ENCODE results near the gene CORO7. TPM values are rescaled to one million over a fixed set of nuclear protein-coding genes. Genes with fewer than 3 reads are reported as not detected.

Gene CORO7
- total RNA-seq, 4 donors from 2014 or later = 46.8 to 330 (median 58.1) TPM

DNA sequence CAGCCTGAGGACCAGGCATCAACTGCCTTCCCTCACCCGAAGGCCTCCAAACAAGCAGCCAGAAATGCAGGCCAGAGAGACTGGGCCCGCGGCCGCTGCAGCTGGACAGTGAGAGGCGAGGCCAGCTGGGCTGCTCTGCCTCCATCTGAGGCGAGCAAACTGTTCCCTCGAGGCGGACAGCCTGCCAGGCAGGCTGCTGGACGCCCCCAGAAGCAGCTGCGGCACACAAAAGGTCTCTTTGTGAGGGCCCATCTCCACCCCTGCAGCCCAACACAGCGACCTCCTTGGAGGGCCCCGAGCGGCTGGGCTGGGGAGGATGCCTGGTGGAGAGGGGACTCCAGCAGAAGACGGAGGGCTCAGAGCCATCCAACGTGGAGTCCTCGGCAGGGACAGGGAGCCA lies 4.7 kb downstream of the CORO7 start:
- in situ Hi-C loops (cut with MboI; ENCODE audit: low pct_ligation_motif_present in 1 of 4, low pct_unique_long_range_greater_than_20kb in 1 of 4, low sequenced_read_pairs in 3 of 4) = loop anchor here in 1 of 4 donors (10.0 kb wide), 1 partner anchor 57 kb away; the partner anchor contains the start of gene PAM16
- WGBS, 2 donors (ENCODE audit: low coverage in 1 of 2) = 87% methylated on average over 12 of the region's 16 CpGs; no CpG with 5 or more reads in 1 of the 2 donors
- TF ChIP-seq POLR2AphosphoS5 (IDR thresholded peaks at IDR 0.05) = no peak
- TF ChIP-seq, protein P1, sequence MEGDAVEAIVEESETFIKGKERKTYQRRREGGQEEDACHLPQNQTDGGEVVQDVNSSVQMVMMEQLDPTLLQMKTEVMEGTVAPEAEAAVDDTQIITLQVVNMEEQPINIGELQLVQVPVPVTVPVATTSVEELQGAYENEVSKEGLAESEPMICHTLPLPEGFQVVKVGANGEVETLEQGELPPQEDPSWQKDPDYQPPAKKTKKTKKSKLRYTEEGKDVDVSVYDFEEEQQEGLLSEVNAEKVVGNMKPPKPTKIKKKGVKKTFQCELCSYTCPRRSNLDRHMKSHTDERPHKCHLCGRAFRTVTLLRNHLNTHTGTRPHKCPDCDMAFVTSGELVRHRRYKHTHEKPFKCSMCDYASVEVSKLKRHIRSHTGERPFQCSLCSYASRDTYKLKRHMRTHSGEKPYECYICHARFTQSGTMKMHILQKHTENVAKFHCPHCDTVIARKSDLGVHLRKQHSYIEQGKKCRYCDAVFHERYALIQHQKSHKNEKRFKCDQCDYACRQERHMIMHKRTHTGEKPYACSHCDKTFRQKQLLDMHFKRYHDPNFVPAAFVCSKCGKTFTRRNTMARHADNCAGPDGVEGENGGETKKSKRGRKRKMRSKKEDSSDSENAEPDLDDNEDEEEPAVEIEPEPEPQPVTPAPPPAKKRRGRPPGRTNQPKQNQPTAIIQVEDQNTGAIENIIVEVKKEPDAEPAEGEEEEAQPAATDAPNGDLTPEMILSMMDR (IDR thresholded peaks at IDR 0.05) = no peak
- no peak for TF ChIP-seq POLR2A (IDR thresholded peaks at IDR 0.05)
- TF ChIP-seq EP300 (IDR thresholded peaks at IDR 0.05; ENCODE audit: low read depth) = no peak
- intact Hi-C loops (cut with DNase I; ENCODE audit: low total_unique reads) = no loop called here
- Histone ChIP-seq H3K36me3 (peaks cover 0 to 6% (median 0%) of the 10 kb centered on the region in 4 donors), H3K4me1 (peaks cover 13 to 38% (median 21%) of the 10 kb centered on the region in 4 donors), H3K27ac (peak overlapping the region; percentile 50 to 66 (median 60)), H3K9me3 (no peaks in the 10 kb centered on the region), H3K4me3 (no peak overlapping the region), H3K27me3 (no peaks in the 10 kb centered on the region)
- no peak for DNase-seq

DNA sequence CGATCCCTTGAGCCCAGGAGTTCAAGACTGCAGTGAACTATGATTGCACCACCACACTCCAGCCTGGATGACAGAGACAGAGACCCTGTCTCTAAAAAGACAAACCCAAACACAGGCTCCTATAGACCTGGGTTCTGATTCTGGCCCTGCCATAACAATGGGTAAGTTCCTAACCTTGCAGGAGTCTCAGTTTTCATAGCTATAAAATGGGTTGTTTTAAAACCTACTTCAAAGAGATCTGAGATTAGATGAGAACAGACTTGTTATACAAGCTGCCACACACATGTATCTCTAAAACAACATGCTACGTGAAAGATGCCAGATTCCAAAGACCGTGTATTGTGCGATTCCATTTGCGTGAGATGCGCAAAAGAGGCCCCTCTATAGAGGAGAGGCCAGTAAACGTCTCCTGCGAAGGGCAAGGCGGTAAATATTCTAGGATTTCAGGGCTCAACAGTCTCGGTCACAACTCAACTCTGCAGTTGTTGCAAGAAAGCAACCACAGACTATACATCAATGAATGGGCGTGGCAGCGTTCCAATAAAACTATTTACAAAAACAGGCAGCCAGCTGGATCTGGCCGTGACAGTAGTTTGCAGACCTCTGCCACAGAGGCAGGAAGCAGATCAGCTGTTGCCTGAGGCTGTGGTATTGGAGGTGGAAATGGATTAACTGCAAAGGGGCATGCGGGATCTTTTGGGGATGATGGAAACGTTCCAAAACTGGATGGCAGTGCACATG lies 5.9 kb downstream of the CORO7 start:
- H3K36me3 ChIP-seq = peaks cover 0 to 7% (median 3%) of the 10 kb centered on the region in 4 donors
- no peak for TF ChIP-seq POLR2A (IDR thresholded peaks at IDR 0.05)
- TF ChIP-seq POLR2AphosphoS5 (IDR thresholded peaks at IDR 0.05) = peak; percentile 29 to 62 (median 55)
- peak; percentile 57 for DNase-seq
- H3K27ac ChIP-seq = peak overlapping the region; percentile 50 to 66 (median 60)
- H3K9me3 ChIP-seq = no peaks in the 10 kb centered on the region
- in situ Hi-C loops (cut with MboI; ENCODE audit: low pct_ligation_motif_present in 1 of 4, low pct_unique_long_range_greater_than_20kb in 1 of 4, low sequenced_read_pairs in 3 of 4) (loop anchor here in 1 of 4 donors (10.0 kb wide), 1 partner anchor 56 kb away; the partner anchor contains the start of gene PAM16), intact Hi-C loops (cut with DNase I; ENCODE audit: low total_unique reads) (no loop called here)
- H3K4me1 ChIP-seq = peaks cover 12 to 36% (median 21%) of the 10 kb centered on the region in 4 donors
- no peak overlapping the region for H3K4me3 ChIP-seq
- WGBS, 2 donors (ENCODE audit: low coverage in 1 of 2) = 57 to 62% methylated on average over 12 to 15 of the region's 15 CpGs
- no peaks in the 10 kb centered on the region for H3K27me3 ChIP-seq

DNA sequence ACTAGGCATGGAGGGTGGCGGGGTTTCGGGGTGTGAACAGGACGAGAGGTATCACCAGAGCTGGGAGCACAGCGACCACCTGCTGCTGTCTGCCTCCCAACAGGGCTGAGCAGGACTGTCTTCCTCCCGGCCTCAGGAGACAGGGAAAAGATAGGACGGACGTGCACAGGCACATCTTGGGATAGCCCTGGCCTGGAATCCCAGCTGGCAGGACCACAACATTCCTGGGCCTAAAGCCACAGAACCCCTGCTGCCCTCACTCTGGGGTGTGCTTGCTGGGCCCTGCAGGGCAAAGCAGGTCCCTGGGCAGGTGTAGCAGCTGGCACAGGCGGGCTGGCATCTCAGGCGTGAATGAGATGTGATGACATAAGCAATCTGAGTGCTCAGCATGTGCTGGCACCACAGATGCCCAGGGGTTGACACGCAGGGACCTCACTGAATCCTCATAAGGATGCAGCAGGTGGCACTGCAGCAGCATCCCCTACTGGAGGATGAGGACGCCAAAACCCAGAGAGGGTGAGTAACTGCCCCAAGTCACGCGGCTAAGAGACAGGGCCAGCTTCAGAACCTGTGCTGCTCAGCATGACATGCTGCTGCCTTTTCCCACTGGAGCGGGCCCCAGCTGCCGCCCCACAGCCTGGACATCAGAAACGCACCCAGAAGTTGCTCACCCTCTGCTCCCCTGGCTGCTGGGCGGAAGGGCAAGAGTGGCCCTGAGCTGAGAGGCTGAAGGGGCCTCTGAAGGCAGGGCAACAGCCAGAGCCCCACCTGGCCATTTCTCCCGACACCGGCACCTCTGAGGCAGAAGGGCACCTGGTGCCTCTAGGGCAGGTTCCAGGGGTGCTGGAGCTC lies 7.1 kb downstream of the CORO7 start:
- Histone ChIP-seq H3K27ac (no peak overlapping the region), H3K4me1 (peaks cover 1 to 24% (median 11%) of the 10 kb centered on the region in 4 donors), H3K9me3 (no peaks in the 10 kb centered on the region), H3K27me3 (no peaks in the 10 kb centered on the region), H3K36me3 (peaks cover 0 to 13% (median 3%) of the 10 kb centered on the region in 4 donors), H3K4me3 (no peak overlapping the region)
- TF ChIP-seq, protein P1 (IDR thresholded peaks at IDR 0.05) = no peak
- TF ChIP-seq POLR2AphosphoS5 (IDR thresholded peaks at IDR 0.05) (no peak), EP300 (IDR thresholded peaks at IDR 0.05; ENCODE audit: low read depth) (no peak), POLR2A (IDR thresholded peaks at IDR 0.05) (no peak)
- 92 to 100% methylated on average over 2 to 19 of the region's 19 CpGs for WGBS, 2 donors (ENCODE audit: low coverage in 1 of 2)
- in situ Hi-C loops (cut with MboI; ENCODE audit: low pct_ligation_motif_present in 1 of 4, low pct_unique_long_range_greater_than_20kb in 1 of 4, low sequenced_read_pairs in 3 of 4) = loop anchor here in 1 of 4 donors (10.0 kb wide), 1 partner anchor 55 kb away; the partner anchor contains the start of gene PAM16
- DNase-seq = no peak
- intact Hi-C loops (cut with DNase I; ENCODE audit: low total_unique reads) = no loop called here

GRCh38 chr16:4408323-4408690 lies 8.1 kb downstream of the CORO7 start:
- peaks cover 0 to 13% (median 3%) of the 10 kb centered on the region in 4 donors for H3K36me3 ChIP-seq
- in situ Hi-C loops (cut with MboI; ENCODE audit: low pct_ligation_motif_present in 1 of 4, low pct_unique_long_range_greater_than_20kb in 1 of 4, low sequenced_read_pairs in 3 of 4) (loop anchor here in 1 of 4 donors (10.0 kb wide), 1 partner anchor 54 kb away; the partner anchor contains the start of gene PAM16), intact Hi-C loops (cut with DNase I; ENCODE audit: low total_unique reads) (no loop called here)
- TF ChIP-seq EP300 (IDR thresholded peaks at IDR 0.05; ENCODE audit: low read depth) (no peak), POLR2AphosphoS5 (IDR thresholded peaks at IDR 0.05) (no peak), POLR2A (IDR thresholded peaks at IDR 0.05) (no peak)
- TF ChIP-seq, protein P1 (IDR thresholded peaks at IDR 0.05) = no peak
- peaks cover 0 to 23% (median 11%) of the 10 kb centered on the region in 4 donors for H3K4me1 ChIP-seq
- no peak overlapping the region for H3K27ac ChIP-seq
- 84% methylated on average over 10 of the region's 10 CpGs; no CpG with 5 or more reads in 1 of the 2 donors for WGBS, 2 donors (ENCODE audit: low coverage in 1 of 2)
- DNase-seq = no peak
- H3K27me3 ChIP-seq = no peaks in the 10 kb centered on the region
- no peak overlapping the region for H3K4me3 ChIP-seq
- no peaks in the 10 kb centered on the region for H3K9me3 ChIP-seq

Data from transverse colon (tissue), 4 donors.